ENCODE data around the gene INTS1.

GRCh38 chr7:1539181-1539881 lies 35.1 kb upstream of the INTS1 start:
- TF ChIP-seq POLR2AphosphoS5 (IDR thresholded peaks at IDR 0.05) (no peak), CTCF (IDR thresholded peaks at IDR 0.05) (no peak), POLR2A (IDR thresholded peaks at IDR 0.05) (no peak)
